Fibroblast of skin of right biceps (primary cell): ENCODE results near the gene SLC4A5.
"Not testable (repeated sequence)": the region's sequence is repeated elsewhere in the genome, so short reads cannot be mapped to it uniquely, and the experiment has no call there.

ENCODE experiments used
- DNase-seq: peaks from one replicate; pipeline ENCODE4 v3.0.0-alpha.2; 2013

SLC4A5 gene

DNA sequence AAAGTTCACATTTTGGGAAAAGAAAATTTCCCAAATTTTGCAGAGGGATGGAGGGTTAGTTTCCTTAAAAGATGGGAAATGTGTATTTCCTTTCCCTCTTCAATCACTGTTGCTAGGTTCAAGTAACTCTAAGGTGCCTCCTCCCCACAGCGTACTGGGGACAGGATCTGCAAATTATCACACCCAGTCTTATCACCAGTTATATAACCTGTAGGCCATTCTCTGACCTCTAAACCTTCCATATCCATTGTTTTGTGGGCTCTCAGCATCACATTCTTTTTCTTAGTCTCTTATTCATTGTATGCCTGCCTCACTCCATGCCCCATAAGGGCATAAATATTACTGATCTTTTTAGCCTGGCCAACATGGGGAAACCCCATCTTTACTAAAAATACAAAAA lies 148.4 kb downstream of the SLC4A5 start:
- DNase-seq, result no peak

DNA sequence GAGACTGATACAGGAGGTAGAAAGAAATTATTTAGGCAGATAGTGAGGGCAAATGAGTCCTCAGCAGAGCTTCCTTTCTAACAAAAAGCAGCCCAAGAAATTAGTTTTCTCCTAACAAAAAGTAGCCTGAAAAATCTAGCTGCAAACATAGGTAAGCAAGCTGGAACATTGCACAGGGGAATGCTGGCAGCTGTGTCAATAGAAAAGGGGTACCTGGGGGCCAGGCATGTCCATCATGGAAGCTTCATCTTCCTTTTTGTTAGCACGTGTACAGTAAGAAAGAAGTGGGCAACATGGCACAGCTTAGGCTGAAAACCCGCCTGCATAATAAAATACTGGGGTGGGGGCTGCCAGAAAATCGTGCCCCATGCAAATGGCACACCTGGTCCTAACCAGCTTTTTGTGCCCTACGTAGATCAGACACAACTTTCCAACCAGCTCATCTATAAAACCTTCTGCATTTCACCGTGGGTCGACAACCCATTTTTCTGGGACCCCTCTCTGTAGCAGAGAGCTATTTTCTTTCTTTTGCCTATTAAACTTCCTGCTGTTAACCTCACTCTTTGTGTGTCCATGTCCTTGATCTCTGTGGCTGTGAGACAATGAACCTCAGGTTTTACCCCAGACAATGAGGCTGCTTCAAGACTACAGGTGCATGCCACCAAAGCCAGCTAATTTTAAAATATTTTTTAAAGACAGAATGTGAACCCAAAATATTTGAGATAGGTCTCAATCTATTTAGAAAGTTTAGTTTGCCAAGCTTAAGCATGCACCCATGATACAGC lies 151.4 kb downstream of the SLC4A5 start:
- DNase-seq, result no peak

DNA sequence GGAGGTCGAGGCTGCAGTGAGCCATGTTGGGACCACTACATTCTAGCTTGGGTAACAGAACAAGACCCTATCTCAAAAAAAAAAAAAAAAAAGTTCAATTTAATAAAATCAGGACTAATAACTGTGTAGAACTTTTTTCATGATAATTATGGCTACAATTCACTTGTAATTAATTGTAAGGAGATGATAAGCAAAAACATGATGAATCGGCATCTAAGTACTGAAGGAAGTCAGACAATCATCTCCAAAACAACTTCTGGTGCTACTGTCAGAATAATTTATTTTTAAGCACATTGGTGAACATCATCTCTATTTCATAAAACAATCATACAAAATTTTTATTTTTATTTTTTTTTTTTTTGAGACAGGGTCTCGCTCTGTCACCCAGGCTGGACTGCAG lies 154.5 kb downstream of the SLC4A5 start:
- DNase-seq, result no peak

DNA sequence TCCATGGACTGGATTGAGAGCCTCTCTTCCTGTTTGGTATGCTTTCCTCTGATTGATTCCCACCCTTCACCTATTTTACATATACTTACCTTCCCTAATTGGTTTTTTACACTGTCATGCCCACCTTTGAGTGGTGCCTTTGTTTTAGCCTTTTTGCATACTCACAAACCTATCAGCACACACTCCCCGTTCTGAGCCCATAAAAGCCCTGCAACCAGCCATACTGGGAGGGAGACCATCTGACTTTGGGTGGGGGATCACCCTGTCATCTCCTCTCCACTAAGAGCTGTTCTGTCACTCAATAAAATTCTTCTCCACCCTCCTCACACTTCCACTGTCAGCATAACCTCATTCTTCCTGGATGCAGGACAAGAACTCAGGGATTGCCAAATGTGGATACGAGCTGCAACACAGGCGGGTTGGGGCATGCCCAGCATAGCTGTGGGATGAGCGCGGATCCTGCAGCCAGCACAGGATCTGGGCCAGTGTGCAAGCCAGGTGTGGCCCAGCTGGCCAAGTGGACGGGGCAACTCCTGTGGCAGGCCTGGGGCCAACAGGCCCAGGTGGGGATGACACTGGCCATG lies 155.1 kb downstream of the SLC4A5 start:
- peak; percentile 58 for DNase-seq

DNA sequence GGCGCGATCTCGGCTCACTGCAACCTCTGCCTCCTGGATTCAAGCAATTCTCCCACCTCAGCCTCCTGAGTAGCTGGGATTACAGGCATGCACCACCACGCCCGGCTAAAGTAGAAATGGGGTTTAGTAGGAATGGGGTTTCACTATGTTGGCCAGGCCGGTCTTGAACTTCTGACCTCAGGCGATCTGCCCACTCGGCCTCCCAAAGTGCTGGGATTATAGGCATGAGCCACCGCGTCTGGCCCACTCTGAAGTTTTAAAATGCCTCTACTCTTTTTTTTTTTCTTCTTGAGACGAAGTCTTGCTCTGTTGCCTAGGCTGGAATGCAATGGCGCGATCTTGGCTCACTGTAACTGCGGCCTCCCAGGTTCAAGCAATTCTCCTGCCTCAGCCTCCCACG lies 156.5 kb downstream of the SLC4A5 start:
- not testable (repeated sequence) for DNase-seq

DNA sequence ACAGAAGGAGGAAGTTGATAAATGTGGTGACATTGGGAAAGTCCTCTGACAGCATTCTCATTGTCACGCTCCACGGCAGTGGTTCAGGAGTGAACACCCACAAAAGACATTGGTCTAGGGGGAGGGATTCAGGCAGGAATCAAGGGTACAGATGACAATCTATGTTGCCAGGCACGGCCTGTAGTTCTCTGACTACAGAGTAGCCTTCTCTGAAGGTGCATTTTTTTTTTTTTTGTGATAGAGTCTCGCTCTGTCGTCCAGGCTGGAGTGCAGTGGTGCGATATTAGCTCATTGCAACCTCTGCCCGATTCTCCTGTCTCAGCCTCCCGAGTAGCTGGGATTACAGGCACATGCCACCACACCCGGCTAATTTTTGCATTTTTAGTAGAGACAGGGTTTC lies 157.2 kb downstream of the SLC4A5 start:
- no peak for DNase-seq

DNA sequence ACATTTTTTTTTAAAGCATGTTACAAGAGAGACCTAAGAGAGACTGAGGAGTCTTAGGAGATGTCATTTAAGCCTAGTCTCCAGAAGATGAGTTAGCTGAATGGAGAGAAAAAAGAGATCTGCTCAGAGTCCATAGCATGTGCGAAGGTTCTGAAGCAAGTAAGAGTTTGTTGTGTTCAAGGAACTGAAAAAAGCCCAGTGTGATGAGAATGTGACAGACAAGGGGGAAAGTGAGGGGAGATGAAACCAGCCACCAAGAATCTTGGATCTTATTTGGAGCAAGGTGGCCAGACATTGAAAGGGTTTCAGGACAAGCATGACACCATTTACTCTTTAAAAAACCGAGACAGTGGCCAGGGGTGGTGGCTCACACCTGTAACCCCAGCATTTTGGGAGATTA lies 159.3 kb downstream of the SLC4A5 start:
- DNase-seq, result no peak

DNA sequence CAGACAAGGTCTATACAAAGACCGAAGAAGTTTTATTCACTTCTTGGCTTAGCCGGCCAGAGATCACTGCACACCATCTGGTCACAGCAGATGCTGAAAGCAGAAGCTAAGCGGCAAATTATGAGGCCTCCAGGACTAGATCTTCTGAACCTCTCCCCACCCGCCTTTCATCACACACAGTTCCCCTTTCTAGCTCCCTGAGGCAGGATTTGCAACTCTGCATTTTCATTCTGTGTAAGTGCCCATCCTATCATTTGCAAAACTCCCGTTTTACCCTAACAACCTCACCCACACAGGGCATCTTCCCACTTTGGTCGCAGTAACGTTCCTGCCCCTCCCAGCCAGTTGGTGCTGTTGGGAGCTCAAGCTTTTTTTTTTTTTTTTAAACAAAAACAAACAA lies 161.5 kb downstream of the SLC4A5 start:
- DNase-seq, result no peak

DNA sequence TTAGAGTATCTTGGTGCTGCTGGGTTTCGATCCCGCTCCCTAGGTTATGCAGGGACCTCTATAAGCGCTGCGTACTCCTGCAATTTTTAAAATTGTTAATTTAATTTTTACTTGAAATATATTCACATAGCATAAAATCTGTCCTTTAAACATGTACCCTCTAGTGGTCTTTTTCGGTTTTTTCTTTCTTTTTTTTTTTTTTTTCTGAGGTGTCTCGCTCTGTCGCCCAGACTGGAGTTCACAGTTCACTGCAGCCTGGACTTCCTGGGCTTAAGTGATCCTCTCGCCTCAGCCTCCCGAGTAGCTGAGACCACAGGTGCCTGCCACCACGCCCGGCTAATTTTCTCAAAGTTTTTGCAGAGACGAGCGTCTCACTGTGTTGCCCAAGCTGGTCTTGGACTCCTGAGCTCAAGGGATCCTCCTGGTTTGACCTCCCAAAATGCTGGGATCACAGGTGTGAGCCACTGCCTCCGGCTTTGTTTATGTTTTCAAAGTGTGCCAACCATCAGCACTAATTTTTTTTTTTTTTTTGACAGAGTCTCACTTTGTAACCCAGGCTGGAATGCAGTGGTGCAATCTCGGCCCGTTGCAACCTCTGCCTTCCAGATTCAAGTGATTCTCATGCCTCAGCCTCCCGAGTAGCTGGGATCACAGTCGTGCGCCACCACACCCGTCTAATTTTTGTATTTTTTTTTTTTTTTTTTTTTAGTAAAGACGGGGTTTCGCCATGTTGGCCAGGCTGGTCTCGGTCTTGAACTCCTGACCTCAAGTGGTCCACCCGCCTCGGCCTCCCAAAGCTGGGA lies 164.0 kb downstream of the SLC4A5 start:
- DNase-seq, result no peak

DNA sequence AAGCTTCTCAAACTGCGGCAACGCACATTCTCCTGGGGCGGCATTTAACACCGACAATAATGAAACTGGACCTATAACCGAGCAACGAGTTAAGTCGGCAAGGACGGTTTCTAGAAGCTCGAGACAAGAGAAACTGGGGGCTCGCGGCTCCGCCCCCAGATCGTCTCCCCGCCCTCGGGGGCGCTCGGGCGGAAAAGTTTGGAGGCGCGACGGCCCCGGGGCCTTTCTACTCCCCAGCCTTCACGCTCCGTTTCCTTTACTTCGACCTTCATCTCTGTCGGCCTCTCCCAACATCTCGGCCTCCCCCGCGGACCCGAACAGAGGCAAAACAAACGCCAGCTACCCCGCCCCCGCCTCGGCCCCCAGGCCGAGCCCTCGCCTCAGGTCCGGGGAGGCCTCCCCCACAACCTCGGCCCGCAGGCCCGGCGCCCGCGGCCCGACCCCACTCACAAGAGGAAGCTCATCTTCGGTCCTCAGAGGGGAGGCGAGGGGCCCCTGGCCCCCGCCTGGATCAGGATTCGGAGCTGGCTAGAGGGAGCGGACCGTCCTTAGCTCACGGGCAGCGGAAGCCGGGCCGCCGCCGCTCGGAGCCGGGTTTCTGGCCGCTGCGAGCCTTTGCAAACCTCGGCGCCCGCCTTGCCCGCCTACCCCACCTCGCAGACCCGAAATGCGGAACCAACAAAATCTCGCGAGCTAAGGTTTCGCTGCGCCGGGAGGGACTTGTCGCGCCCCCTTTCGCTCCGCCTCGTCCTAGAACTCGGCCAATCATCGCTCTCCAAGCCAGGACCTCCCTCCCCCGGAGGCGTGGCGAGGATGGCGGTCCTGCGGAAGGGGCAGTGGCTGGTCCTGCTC lies 164.8 kb downstream of the SLC4A5 start, which contains the start of gene MOB1A:
MOB1A (minus strand) TSS at position 669 of the 852 bp plus-strand sequence; CDS start at position 464, 205 bp downstream.
- peak; percentile 98 for DNase-seq

DNA sequence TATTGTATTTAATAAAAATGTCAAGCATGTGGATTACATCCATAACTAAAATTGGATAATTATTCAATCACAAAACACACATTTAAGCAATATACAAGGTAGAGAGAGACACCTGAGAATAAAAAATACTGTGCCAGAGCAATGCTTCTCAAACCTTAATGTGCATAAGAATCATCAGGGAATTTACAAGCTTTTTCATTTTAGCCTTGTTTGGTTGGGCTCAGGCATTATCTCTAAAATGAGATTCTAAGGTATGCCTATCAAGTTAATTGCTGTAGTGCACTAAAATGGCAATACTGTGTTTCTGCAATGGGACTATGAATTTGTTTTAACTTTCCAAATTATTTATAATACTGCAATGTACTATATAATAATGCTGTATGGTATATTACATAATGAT lies 165.5 kb downstream of the SLC4A5 start:
- DNase-seq, result no peak

DNA sequence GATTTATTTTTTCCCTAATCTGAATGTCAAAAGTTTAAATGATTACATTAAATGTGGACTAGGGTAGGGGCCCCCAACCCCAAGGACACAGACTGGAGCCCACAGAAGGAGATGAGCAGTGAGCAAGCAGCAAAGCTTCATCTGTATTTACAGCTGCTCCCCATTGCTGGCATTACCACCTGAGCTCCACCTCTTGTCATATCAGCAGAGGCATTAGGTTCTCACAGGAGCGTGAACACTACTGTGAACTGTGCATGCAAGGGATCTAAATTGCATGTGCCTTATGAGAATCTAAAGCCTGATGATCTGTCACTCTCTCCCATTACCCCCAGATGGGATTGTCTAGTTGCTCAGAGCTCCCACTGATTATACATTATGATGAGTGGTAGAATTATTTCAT lies 168.3 kb downstream of the SLC4A5 start:
- DNase-seq, result no peak

DNA sequence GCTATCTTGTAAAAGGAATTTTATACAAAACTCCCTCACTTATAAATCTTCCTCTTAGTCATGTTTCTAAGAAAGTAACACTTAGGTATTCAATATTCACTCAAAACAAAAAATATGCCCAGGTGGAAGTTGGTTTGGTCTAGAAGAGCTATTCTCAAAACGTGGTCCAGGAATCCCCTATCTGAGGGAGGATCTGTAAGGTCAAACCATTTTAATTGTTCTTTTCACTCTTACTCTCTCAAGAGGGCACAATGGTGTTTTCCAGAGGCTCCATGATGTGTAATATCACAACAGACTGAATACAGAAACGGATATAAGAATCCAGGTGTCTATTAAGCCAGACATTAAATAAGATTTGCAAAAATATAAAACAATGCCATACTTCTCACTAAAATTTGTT lies 174.5 kb downstream of the SLC4A5 start:
- no peak for DNase-seq
